HEK293 (cell line): ENCODE results near the gene AK1.
A peak's percentile ranks its signal among the peaks of the same experiment; 100 is the strongest.

ENCODE experiments used
- CTCF ChIA-PET: fragments of 350-600 bp; formaldehyde crosslinking; extraction: SDS; loops from one replicate; lab custom pipeline; 2021; ENCODE audit warnings: antibody characterized with exemption; lab: Yijun Ruan, JAX
- POLR2A ChIA-PET: fragments of 300-600 bp; formaldehyde crosslinking; extraction: SDS; loops from one replicate; lab custom pipeline; 2020; ENCODE audit warnings: antibody characterized with exemption, inconsistent platforms; lab: Yijun Ruan, JAX
- H3K27ac ChIP-seq: fragments of 200-500 bp; sonication (Bioruptor generic); 2 replicates; pipeline ENCODE4 v1.5.1; 2014; ENCODE audit warnings: low read depth, low read length, control low read depth, inconsistent platforms; ENCODE audit errors: extremely low read depth
- H3K36me3 ChIP-seq, 2 experiments: fragments of 200-500 bp in 1 of 2; sonication (Bioruptor generic) in 1 of 2; 1 replicate in 1 of 2; 2 replicates in 1 of 2; pipeline ENCODE4 v1.5.1; 2014 to 2017; ENCODE audit warnings: inconsistent platforms in 2 of 2, low read length in 2 of 2; ENCODE audit not compliant: control insufficient read depth in 2 of 2, insufficient read depth in 1 of 2
- H3K4me1 ChIP-seq: fragments of 200-500 bp; sonication (Bioruptor generic); 2 replicates; pipeline ENCODE4 v1.5.1; 2014; ENCODE audit warnings: mild to moderate bottlenecking, low read length, inconsistent platforms; ENCODE audit not compliant: control insufficient read depth, insufficient read depth
- H3K4me3 ChIP-seq: 2 replicates; pipeline ENCODE4 v1.5.1; 2011; ENCODE audit warnings: low read depth, mild to moderate bottlenecking, control low read depth, low read length, moderate library complexity
- H3K9me3 ChIP-seq: fragments of 200-500 bp; sonication (Bioruptor generic); 2 replicates; pipeline ENCODE4 v1.5.1; 2014; ENCODE audit warnings: low read depth, low read length, inconsistent platforms; ENCODE audit not compliant: control insufficient read depth, insufficient read depth
- KLF16 ChIP-seq: fragments of 450-650 bp; formaldehyde crosslinking; IDR thresholded peaks from 2 replicates; pipeline ENCODE4 v1.5.1; 2017; ENCODE audit warnings: missing biosample characterization, missing genetic modification characterization
- OVOL3 ChIP-seq: fragments of 450-650 bp; formaldehyde crosslinking; IDR thresholded peaks from 2 replicates; pipeline ENCODE4 v1.5.1; 2016; ENCODE audit warnings: missing biosample characterization, missing genetic modification characterization
- PRDM10 ChIP-seq: fragments of 450-650 bp; formaldehyde crosslinking; IDR thresholded peaks from 2 replicates; pipeline ENCODE4 v1.5.1; 2016; ENCODE audit warnings: missing biosample characterization, missing genetic modification characterization
- PRDM6 ChIP-seq: fragments of 450-650 bp; formaldehyde crosslinking; IDR thresholded peaks from 2 replicates; pipeline ENCODE4 v1.5.1; 2017; ENCODE audit warnings: missing biosample characterization, missing genetic modification characterization
- SCRT1 ChIP-seq: fragments of 450-650 bp; formaldehyde crosslinking; IDR thresholded peaks from 2 replicates; pipeline ENCODE4 v1.5.1; 2016; ENCODE audit warnings: missing biosample characterization, missing genetic modification characterization, borderline replicate concordance
- SCRT2 ChIP-seq: fragments of 450-650 bp; formaldehyde crosslinking; IDR thresholded peaks from 2 replicates; pipeline ENCODE4 v1.5.1; 2016; ENCODE audit warnings: missing biosample characterization, missing genetic modification characterization
- SP3 ChIP-seq: fragments of 450-650 bp; formaldehyde crosslinking; IDR thresholded peaks from 2 replicates; pipeline ENCODE4 v1.5.1; 2016; ENCODE audit warnings: missing biosample characterization, missing genetic modification characterization
- ZBTB44 ChIP-seq: fragments of 450-650 bp; IDR thresholded peaks from 2 replicates; pipeline ENCODE4 v1.5.1; 2018; ENCODE audit warnings: missing biosample characterization, mild to moderate bottlenecking, missing genetic modification characterization
- ZNF311 ChIP-seq: fragments of 450-650 bp; formaldehyde crosslinking; IDR thresholded peaks from 2 replicates; pipeline ENCODE4 v1.5.1; 2017; ENCODE audit warnings: missing biosample characterization, missing genetic modification characterization, borderline replicate concordance
- ZNF350 ChIP-seq: fragments of 450-650 bp; formaldehyde crosslinking; IDR thresholded peaks from 2 replicates; pipeline ENCODE4 v1.5.0; 2017; ENCODE audit warnings: missing biosample characterization, mild to moderate bottlenecking, missing genetic modification characterization
- ZNF354C ChIP-seq: fragments of 450-650 bp; formaldehyde crosslinking; IDR thresholded peaks from 2 replicates; pipeline ENCODE4 v1.5.1; 2016; ENCODE audit warnings: missing biosample characterization, missing genetic modification characterization, low read depth, borderline replicate concordance
- ZNF416 ChIP-seq: fragments of 450-650 bp; formaldehyde crosslinking; IDR thresholded peaks from 2 replicates; pipeline ENCODE4 v1.5.1; 2016; ENCODE audit warnings: missing biosample characterization, missing genetic modification characterization
- ZNF529 ChIP-seq: fragments of 450-650 bp; formaldehyde crosslinking; IDR thresholded peaks from 2 replicates; pipeline ENCODE4 v1.5.1; 2017; ENCODE audit warnings: missing genetic modification characterization, missing biosample characterization; ENCODE audit not compliant: insufficient replicate concordance
- ZNF544 ChIP-seq: fragments of 450-650 bp; formaldehyde crosslinking; IDR thresholded peaks from 2 replicates; pipeline ENCODE4 v1.5.0; 2017; ENCODE audit warnings: missing biosample characterization, missing genetic modification characterization
- ZNF626 ChIP-seq: fragments of 450-650 bp; sonication (Bioruptor Pico); formaldehyde crosslinking; IDR thresholded peaks from 2 replicates; pipeline ENCODE4 v1.5.1; 2018; ENCODE audit warnings: missing biosample characterization, missing genetic modification characterization, inconsistent platforms
- ZNF629 ChIP-seq: fragments of 450-650 bp; formaldehyde crosslinking; IDR thresholded peaks from 2 replicates; pipeline ENCODE4 v1.5.1; 2017; ENCODE audit warnings: missing biosample characterization, missing genetic modification characterization
- ZNF645 ChIP-seq: fragments of 450-650 bp; formaldehyde crosslinking; IDR thresholded peaks from 2 replicates; pipeline ENCODE4; 2016; ENCODE audit warnings: missing biosample characterization, missing genetic modification characterization
- ZNF670 ChIP-seq: fragments of 450-650 bp; formaldehyde crosslinking; IDR thresholded peaks from 2 replicates; pipeline ENCODE4 v1.5.1; 2016; ENCODE audit warnings: missing biosample characterization, missing genetic modification characterization, low read depth
- ZNF692 ChIP-seq: fragments of 450-650 bp; formaldehyde crosslinking; IDR thresholded peaks from 2 replicates; pipeline ENCODE4 v1.5.1; 2016; ENCODE audit warnings: missing biosample characterization, missing genetic modification characterization
- ZNF747 ChIP-seq: fragments of 450-650 bp; formaldehyde crosslinking; IDR thresholded peaks from 2 replicates; pipeline ENCODE4 v1.5.1; 2016; ENCODE audit warnings: missing biosample characterization, missing genetic modification characterization
- ZNF768 ChIP-seq: fragments of 450-650 bp; formaldehyde crosslinking; IDR thresholded peaks from 2 replicates; pipeline ENCODE4 v1.5.1; 2018; ENCODE audit warnings: missing biosample characterization, mild to moderate bottlenecking, missing genetic modification characterization

Gene AK1

GRCh38 chr9:127905788-127906191 lies 28.3 kb upstream of the AK1 start:
- Histone ChIP-seq H3K4me1 (no peaks in the 10 kb centered on the region), H3K36me3 (peaks cover 0 to 7% of the 10 kb centered on the region in 2 experiments; a peak in 1 of 3 replicates), H3K9me3 (no peaks in the 10 kb centered on the region), H3K27ac (no peak overlapping the region), H3K4me3 (no peak overlapping the region)
- POLR2A ChIA-PET = interaction anchor here (0.5 kb wide), 1 partner anchor 773 kb away, joined by 7 read pairs; no protein-coding TSS in a partner anchor
- CTCF ChIA-PET = interaction anchor here (0.6 to 1.0 kb wide), 3 partner anchors 15 to 180 kb away, joined by 3 read pairs; no protein-coding TSS in a partner anchor
- TF ChIP-seq ZNF544 (tag by site-specific recombination) = no peak
- no peak for TF ChIP-seq ZNF626 (tag by site-specific recombination)
- peak; percentile 90 for TF ChIP-seq SCRT2 (tag by site-specific recombination)
- TF ChIP-seq ZNF354C = no peak
- no peak for TF ChIP-seq ZBTB44
- TF ChIP-seq ZNF629 (tag by site-specific recombination) = no peak
- TF ChIP-seq SCRT1 (tag by site-specific recombination) = peak; percentile 21; the same call in 1 of the 2 replicates
- no peak for TF ChIP-seq ZNF645
- no peak for TF ChIP-seq ZNF311 (tag by site-specific recombination)

- peaks cover 0 to 5% of the 10 kb centered on the region in 2 experiments; a peak in 1 of 3 replicates for H3K36me3 ChIP-seq
- TF ChIP-seq SP3 (tag by site-specific recombination) (no peak), PRDM10 (tag by site-specific recombination) (peak; percentile 65)
- TF ChIP-seq, all 188 proteins: peak for 1
- Histone ChIP-seq H3K4me1 (no peaks in the 10 kb centered on the region), H3K4me3 (no peak overlapping the region), H3K9me3 (no peaks in the 10 kb centered on the region), H3K27ac (no peak overlapping the region)
- CTCF ChIA-PET = interaction anchor here (1.0 kb wide), 1 partner anchor 79 kb away, joined by 3 read pairs; no protein-coding TSS in a partner anchor
- POLR2A ChIA-PET = no interaction called here
These were observed 27.7 kb upstream of the AK1 start for GRCh38 chr9:127905004-127905728.

- CTCF ChIA-PET = interaction anchor here (1.0 kb wide), 1 partner anchor 78 kb away, joined by 3 read pairs; no protein-coding TSS in a partner anchor
- no peak overlapping the region for H3K27ac ChIP-seq
- POLR2A ChIA-PET = interaction anchor here (0.6 kb wide), 2 partner anchors 10 to 89 kb away, joined by 4 to 5 read pairs; no protein-coding TSS in a partner anchor
- no peak overlapping the region for H3K4me3 ChIP-seq
- no peaks in the 10 kb centered on the region for H3K4me1 ChIP-seq
- H3K36me3 ChIP-seq = peaks cover 0 to 1% of the 10 kb centered on the region in 2 experiments; a peak in 1 of 3 replicates
- H3K9me3 ChIP-seq = no peaks in the 10 kb centered on the region
- TF ChIP-seq ZNF529 (tag by site-specific recombination) (no peak), ZNF692 (tag by site-specific recombination) (no peak), ZNF350 (tag by site-specific recombination) (no peak), PRDM6 (tag by site-specific recombination) (no peak), KLF16 (tag by site-specific recombination) (no peak), ZNF768 (tag by site-specific recombination) (no peak), OVOL3 (no peak), ZNF747 (no peak), ZNF416 (tag by site-specific recombination) (no peak), ZNF670 (tag by site-specific recombination) (no peak)
These were observed 27.1 kb upstream of the AK1 start for GRCh38 chr9:127904561-127905003.
